ENCODE measurements around the gene ISYNA1. TPM values are rescaled to one million over a fixed set of nuclear protein-coding genes. Genes with fewer than 3 reads are reported as not detected.

The ISYNA1 gene
- total and polyA plus RNA-seq, 2 of the 13 experiments (the other 11 are each of a cell fraction or from before 2014, with no cell fraction given) = 29.6 to 48.5 TPM

- TF ChIP-seq ZSCAN30 (CRISPR knock-in tag; IDR thresholded peaks at IDR 0.05) (no peak), ELF1 (CRISPR knock-in tag; IDR thresholded peaks at IDR 0.05) (no peak), ZNF503 (CRISPR knock-in tag; IDR thresholded peaks at IDR 0.05) (no peak), SOX6 (IDR thresholded peaks at IDR 0.05) (no peak), SOX6 (CRISPR knock-in tag; IDR thresholded peaks at IDR 0.05) (peak; percentile 27; the same call in 1 of the 2 replicates), ZNF563 (CRISPR knock-in tag; IDR thresholded peaks at IDR 0.05) (no peak), ZNF276 (CRISPR knock-in tag; IDR thresholded peaks at IDR 0.05; ENCODE audit: low read depth) (no peak), ZNF670 (CRISPR knock-in tag; IDR thresholded peaks at IDR 0.05; ENCODE audit: borderline replicate concordance) (peak; percentile 83), HMGA1 (CRISPR knock-in tag; conservative IDR thresholded peaks at IDR 0.05) (no peak), ARID3A (IDR thresholded peaks at IDR 0.05; ENCODE audit: low read depth, low read length) (no peak), ZNF761 (CRISPR knock-in tag; conservative IDR thresholded peaks at IDR 0.05) (no peak), ZFP1 (CRISPR knock-in tag; IDR thresholded peaks at IDR 0.05) (no peak), ZBTB33 (CRISPR knock-in tag; IDR thresholded peaks at IDR 0.05) (no peak), ZBTB7A (CRISPR knock-in tag; IDR thresholded peaks at IDR 0.05) (no peak), ZNF512B (CRISPR knock-in tag; IDR thresholded peaks at IDR 0.05; ENCODE audit: borderline replicate concordance) (no peak), SMAD1 (CRISPR knock-in tag; IDR thresholded peaks at IDR 0.05; ENCODE audit: borderline replicate concordance, low read depth) (no peak), ZC3H4 (CRISPR knock-in tag; IDR thresholded peaks at IDR 0.05; ENCODE audit: borderline replicate concordance) (peak; percentile 94; the same call in 1 of the 2 replicates), CHD4 (IDR thresholded peaks at IDR 0.05; ENCODE audit: borderline replicate concordance, low read length) (no peak)
These were observed 47.6 kb downstream of the ISYNA1 start (continued) for GRCh38 chr19:18390065-18390907.
